ENCODE measurements around the gene SFTA2.

GRCh38 chr6:30914854-30915590 is 16.9 kb downstream of the SFTA2 start:
- no peak for TF ChIP-seq POLR2A (IDR thresholded peaks at IDR 0.05)
- no peak for TF ChIP-seq CTCF (IDR thresholded peaks at IDR 0.05 in 4 of 5, conservative IDR thresholded peaks at IDR 0.05 in 1 of 5)

All from gastrocnemius medialis (tissue), 4 donors.